HCT116 (cell line): Measurements from ENCODE around the gene PRKAB2.

Experiments used
- CEBPB ChIP-seq: IDR thresholded peaks from 2 replicates; pipeline ENCODE4 v1.6.1; 2012; ENCODE audit warnings: low read depth
- CTCF ChIP-seq, 3 experiments: fragments of 200-600 bp in 1 of 3; sonication (generic) in 1 of 3; IDR thresholded peaks in 2 of 3; conservative IDR thresholded peaks in 1 of 3; 2 replicates each; pipeline ENCODE4 v1.5.1; 2012 to 2017; ENCODE audit warnings: low read depth in 2 of 3, low read length in 2 of 3, antibody characterized with exemption in 1 of 3, borderline replicate concordance in 1 of 3, control low read depth in 1 of 3, mild to moderate bottlenecking in 1 of 3, mixed read lengths in 1 of 3, mixed run types in 1 of 3, moderate library complexity in 1 of 3; ENCODE audit not compliant: insufficient read depth in 1 of 3
- EZH2 ChIP-seq: fragments of 200-600 bp; sonication (generic); IDR thresholded peaks from 2 replicates; pipeline ENCODE4 v1.6.1; 2017; ENCODE audit warnings: antibody characterized with exemption, mixed run types
- EZH2phosphoT487 ChIP-seq: fragments of 200-600 bp; IDR thresholded peaks from 2 replicates; pipeline ENCODE4 v1.6.1; 2018; ENCODE audit warnings: antibody characterized with exemption, borderline replicate concordance
- MAX ChIP-seq: IDR thresholded peaks from 2 replicates; pipeline ENCODE4 v1.6.1; 2012
- POLR2A ChIP-seq: IDR thresholded peaks from 2 replicates; pipeline ENCODE4 v1.7.0; 2011; ENCODE audit warnings: borderline replicate concordance; ENCODE audit not compliant: insufficient read depth, insufficient read length; ENCODE audit errors: extremely low read depth
- POLR2AphosphoS5 ChIP-seq: IDR thresholded peaks from 2 replicates; pipeline ENCODE4 v1.6.1; 2011; ENCODE audit warnings: mild to moderate bottlenecking, low read depth, low read length, moderate library complexity
- SIN3A ChIP-seq: IDR thresholded peaks from 2 replicates; pipeline ENCODE4 v1.6.1; 2012; ENCODE audit warnings: low read depth
- SRF ChIP-seq: IDR thresholded peaks from 2 replicates; pipeline ENCODE4 v1.6.1; 2012; ENCODE audit warnings: low read depth
- TCF7L2 ChIP-seq: IDR thresholded peaks from 2 replicates; pipeline ENCODE4 v1.7.0; 2011; ENCODE audit warnings: borderline replicate concordance, inconsistent platforms; ENCODE audit not compliant: insufficient read depth, insufficient read length; ENCODE audit errors: extremely low read depth
- YY1 ChIP-seq: IDR thresholded peaks from 2 replicates; pipeline ENCODE4 v1.6.1; 2011; ENCODE audit warnings: low read length, low read depth, moderate library complexity, mild to moderate bottlenecking; ENCODE audit not compliant: insufficient replicate concordance; ENCODE audit errors: extremely low read depth
- ZBTB33 ChIP-seq: IDR thresholded peaks from 2 replicates; pipeline ENCODE4 v1.6.1; 2011; ENCODE audit warnings: mild to moderate bottlenecking, low read length, moderate library complexity; ENCODE audit not compliant: insufficient replicate concordance; ENCODE audit errors: extremely low read depth
- ZNF274 ChIP-seq: fragments of 200-500 bp; sonication (Bioruptor generic); IDR thresholded peaks from 2 replicates; pipeline ENCODE4 v1.6.1; 2014; ENCODE audit warnings: mild to moderate bottlenecking, low read depth, low read length, inconsistent platforms

DNA sequence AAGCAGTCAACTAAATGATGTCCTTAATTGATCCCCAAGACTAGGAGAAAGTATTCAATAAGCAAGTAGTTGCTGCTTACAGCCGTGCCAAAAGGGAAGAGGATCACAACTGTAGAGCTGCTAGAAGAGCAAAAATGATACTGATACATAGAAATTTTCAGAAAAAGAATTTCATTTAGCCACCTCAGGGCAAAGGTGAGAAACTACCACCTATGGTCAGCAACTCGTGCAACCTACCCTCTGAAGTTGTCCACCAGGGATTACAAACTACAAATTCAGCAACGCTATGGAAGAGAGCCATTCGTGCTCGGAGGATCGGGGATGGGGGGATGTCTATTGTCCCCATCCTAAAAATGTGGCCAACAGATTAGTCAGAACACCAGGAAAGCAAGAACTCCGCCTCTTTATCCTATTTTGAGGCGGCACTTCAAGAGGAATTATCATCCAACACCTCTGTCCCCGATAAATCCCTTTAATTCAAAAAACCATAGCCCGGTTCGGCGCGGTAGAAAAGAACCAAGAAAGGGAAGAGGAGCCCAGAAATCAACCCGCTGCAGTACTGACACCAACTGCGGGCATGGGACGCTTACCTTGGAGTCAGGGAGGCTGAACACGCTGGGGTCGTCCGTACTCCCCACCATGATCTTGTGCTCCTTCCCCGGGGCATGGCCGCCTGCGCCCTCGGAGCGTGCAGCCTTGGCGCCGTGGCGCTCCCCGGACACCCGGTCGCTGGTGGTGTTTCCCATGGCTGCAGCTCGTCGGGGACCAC lies 687 bp downstream of the PRKAB2 start:
- TF ChIP-seq CTCF (IDR thresholded peaks at IDR 0.05 in 2 of 3, conservative IDR thresholded peaks at IDR 0.05 in 1 of 3; ENCODE audit: borderline replicate concordance in 1 of 3, insufficient read depth in 1 of 3, low read depth in 2 of 3, low read length in 2 of 3): no peak
- TF ChIP-seq POLR2AphosphoS5: no peak
- no peak for TF ChIP-seq YY1
- TF ChIP-seq POLR2A: no peak
- TF ChIP-seq EZH2: no peak
- TF ChIP-seq ZNF274: no peak
- TF ChIP-seq EZH2phosphoT487: no peak
- TF ChIP-seq ZBTB33: no peak
- TF ChIP-seq CEBPB: no peak
- TF ChIP-seq TCF7L2: no peak
- TF ChIP-seq MAX: no peak
- TF ChIP-seq SRF: no peak
- 0 out of 2 replicates have a peak, but pooled peaks have one; percentile 18 for TF ChIP-seq SIN3A
